Breast epithelium (tissue), 4 donors: ENCODE data around the gene TBL1XR1. TPM values are rescaled to one million over a fixed set of nuclear protein-coding genes. Genes with fewer than 3 reads are reported as not detected.

ENCODE experiments used
- DNase-seq, 2 donors: peaks; one replicate each; pipeline ENCODE4 v3.0.0-alpha.2; 2019; ENCODE audit warnings: low spot score in 2 of 2
- H3K27ac ChIP-seq, 2 donors: fragments of 200-600 bp; sonication (generic) in 1 of 2; one replicate each; pipeline ENCODE4 v1.5.1; 2016 to 2019; ENCODE audit warnings: mild to moderate bottlenecking in 1 of 2
- H3K27me3 ChIP-seq, 2 donors: fragments of 200-600 bp; sonication (generic) in 1 of 2; one replicate each; pipeline versions ENCODE4 v1.5.1 to v1.6.0; 2017 to 2019; ENCODE audit warnings: control low read depth in 1 of 2, mild to moderate bottlenecking in 1 of 2
- H3K36me3 ChIP-seq: fragments of 200-600 bp; one replicate; pipeline ENCODE4 v1.5.1; 2019
- H3K4me1 ChIP-seq, 2 donors: fragments of 200-600 bp; sonication (generic); one replicate each; pipeline ENCODE4 v1.5.1; 2016 to 2019; ENCODE audit warnings: control low read depth in 1 of 2
- H3K4me3 ChIP-seq, 3 donors: fragments of 200-600 bp; sonication (generic); 1 replicate in 2 of 3; 2 replicates in 1 of 3; pipeline ENCODE4 v1.5.1; 2016 to 2019; ENCODE audit warnings: mild to moderate bottlenecking in 3 of 3, moderate library complexity in 2 of 3
- H3K9me3 ChIP-seq, 2 donors: fragments of 200-600 bp; sonication (generic) in 1 of 2; one replicate each; pipeline ENCODE4 v1.5.1; 2016 to 2019; ENCODE audit warnings: control low read depth in 1 of 2
- CTCF ChIP-seq, 3 donors: fragments of 450-650 bp; IDR thresholded peaks; one replicate each; pipeline ENCODE4 v1.5.1; 2016 to 2017; ENCODE audit warnings: antibody characterized with exemption in 3 of 3, mild to moderate bottlenecking in 3 of 3, moderate library complexity in 3 of 3
- POLR2A ChIP-seq: fragments of 450-650 bp; IDR thresholded peaks from one replicate; pipeline ENCODE4 v1.6.1; 2016; ENCODE audit warnings: antibody characterized with exemption, mild to moderate bottlenecking, moderate library complexity
- POLR2AphosphoS5 ChIP-seq, 3 donors: sonication (generic); formaldehyde crosslinking; IDR thresholded peaks; one replicate each; pipeline ENCODE4 v1.6.1; 2017; ENCODE audit warnings: antibody characterized with exemption in 3 of 3
- intact Hi-C: fragments of 100-400 bp; cut with DNase I; formaldehyde crosslinking; loops from one replicate; pipeline ENCODE4 v1.15.1; 2023; ENCODE audit warnings: low total_unique reads
- total RNA-seq, 3 donors: library from RNA; depleted of rRNA; stranded (reverse); fragments of >200 nt; gene quantifications; one replicate each; pipeline ENCODE4 v1.1.0, GENCODE V29; 2016

The TBL1XR1 gene
- total RNA-seq, 3 donors from 2014 or later, result 92.8 to 147 (median 111) TPM

- intact Hi-C loops, result no loop called here
- TF ChIP-seq CTCF (IDR thresholded peaks at IDR 0.05) (no peak), POLR2A (no peak), POLR2AphosphoS5 (IDR thresholded peaks at IDR 0.05) (no peak)
- no peaks in the 10 kb centered on the region for H3K36me3 ChIP-seq
- H3K4me3 ChIP-seq, result no peak overlapping the region
- no peaks in the 10 kb centered on the region for H3K9me3 ChIP-seq
- H3K27me3 ChIP-seq, result no peaks in the 10 kb centered on the region
- DNase-seq, result no peak
- no peaks in the 10 kb centered on the region for H3K4me1 ChIP-seq
- H3K27ac ChIP-seq, result no peak overlapping the region
Measured at GRCh38 chr3:177228601-177229190, 31.4 kb upstream of the TBL1XR1 start.

- intact Hi-C loops, result loop anchor here (5.0 kb wide), 2 partner anchors 208 to 408 kb away; no protein-coding TSS in a partner anchor
- H3K4me1 ChIP-seq, result no peaks in the 10 kb centered on the region
- H3K27ac ChIP-seq, result no peak overlapping the region
- no peak for DNase-seq
- H3K9me3 ChIP-seq, result no peaks in the 10 kb centered on the region
- H3K4me3 ChIP-seq, result no peak overlapping the region
- H3K36me3 ChIP-seq, result no peaks in the 10 kb centered on the region
- TF ChIP-seq POLR2A, result no peak
- no peak for TF ChIP-seq POLR2AphosphoS5 (IDR thresholded peaks at IDR 0.05)
- H3K27me3 ChIP-seq, result no peaks in the 10 kb centered on the region
Measured at GRCh38 chr3:177224414-177224813, 27.1 kb upstream of the TBL1XR1 start.

GRCh38 chr3:177221744-177222143 lies 24.5 kb upstream of the TBL1XR1 start:
- Histone ChIP-seq H3K36me3 (no peaks in the 10 kb centered on the region), H3K4me3 (no peak overlapping the region), H3K27ac (no peak overlapping the region), H3K27me3 (no peaks in the 10 kb centered on the region), H3K4me1 (no peaks in the 10 kb centered on the region), H3K9me3 (no peaks in the 10 kb centered on the region)
- intact Hi-C loops, result loop anchor here (5.0 kb wide), 2 partner anchors 211 to 411 kb away; no protein-coding TSS in a partner anchor
- TF ChIP-seq POLR2A (no peak), POLR2AphosphoS5 (IDR thresholded peaks at IDR 0.05) (no peak), CTCF (IDR thresholded peaks at IDR 0.05) (no peak)
- DNase-seq, result no peak

GRCh38 chr3:177220136-177220974 lies 23.1 kb upstream of the TBL1XR1 start:
- Histone ChIP-seq H3K27ac (no peak overlapping the region), H3K27me3 (no peaks in the 10 kb centered on the region), H3K36me3 (no peaks in the 10 kb centered on the region), H3K9me3 (no peaks in the 10 kb centered on the region), H3K4me1 (no peaks in the 10 kb centered on the region), H3K4me3 (no peak overlapping the region)
- DNase-seq, result no peak
- intact Hi-C loops, result loop anchor here (5.0 kb wide), 2 partner anchors 212 to 412 kb away; no protein-coding TSS in a partner anchor
- TF ChIP-seq POLR2AphosphoS5 (IDR thresholded peaks at IDR 0.05), result no peak
- no peak for TF ChIP-seq CTCF (IDR thresholded peaks at IDR 0.05)
- TF ChIP-seq POLR2A, result no peak

GRCh38 chr3:177213801-177214535 lies 16.7 kb upstream of the TBL1XR1 start:
- Histone ChIP-seq H3K9me3 (no peaks in the 10 kb centered on the region), H3K27me3 (no peaks in the 10 kb centered on the region), H3K4me1 (no peaks in the 10 kb centered on the region), H3K27ac (no peak overlapping the region), H3K36me3 (no peaks in the 10 kb centered on the region), H3K4me3 (no peak overlapping the region)
- intact Hi-C loops, result no loop called here
- TF ChIP-seq POLR2AphosphoS5 (IDR thresholded peaks at IDR 0.05) (no peak), CTCF (IDR thresholded peaks at IDR 0.05) (no peak), POLR2A (no peak)
- DNase-seq, result no peak
